ENCODE results near the gene FBLN2.

DNA sequence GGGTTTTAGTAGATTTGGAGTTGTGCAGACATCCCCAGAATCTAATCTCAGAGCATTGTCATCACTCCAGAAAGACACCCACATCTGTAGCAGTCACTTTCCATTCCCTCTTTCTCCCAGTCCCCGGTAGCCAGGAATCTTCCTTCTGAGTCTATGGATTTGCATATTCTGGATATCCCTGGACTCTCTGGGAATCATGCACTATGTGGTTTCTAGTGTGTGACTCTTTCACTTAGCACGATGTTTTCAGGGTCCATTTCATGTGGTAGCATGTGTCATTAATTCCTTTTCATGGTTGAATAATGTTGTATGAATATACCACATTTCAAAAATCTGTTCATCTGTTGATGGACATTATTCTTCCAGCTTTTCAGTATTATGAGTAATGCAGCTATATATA, 29.3 kb downstream of the FBLN2 start:
- TF ChIP-seq, protein P1, sequence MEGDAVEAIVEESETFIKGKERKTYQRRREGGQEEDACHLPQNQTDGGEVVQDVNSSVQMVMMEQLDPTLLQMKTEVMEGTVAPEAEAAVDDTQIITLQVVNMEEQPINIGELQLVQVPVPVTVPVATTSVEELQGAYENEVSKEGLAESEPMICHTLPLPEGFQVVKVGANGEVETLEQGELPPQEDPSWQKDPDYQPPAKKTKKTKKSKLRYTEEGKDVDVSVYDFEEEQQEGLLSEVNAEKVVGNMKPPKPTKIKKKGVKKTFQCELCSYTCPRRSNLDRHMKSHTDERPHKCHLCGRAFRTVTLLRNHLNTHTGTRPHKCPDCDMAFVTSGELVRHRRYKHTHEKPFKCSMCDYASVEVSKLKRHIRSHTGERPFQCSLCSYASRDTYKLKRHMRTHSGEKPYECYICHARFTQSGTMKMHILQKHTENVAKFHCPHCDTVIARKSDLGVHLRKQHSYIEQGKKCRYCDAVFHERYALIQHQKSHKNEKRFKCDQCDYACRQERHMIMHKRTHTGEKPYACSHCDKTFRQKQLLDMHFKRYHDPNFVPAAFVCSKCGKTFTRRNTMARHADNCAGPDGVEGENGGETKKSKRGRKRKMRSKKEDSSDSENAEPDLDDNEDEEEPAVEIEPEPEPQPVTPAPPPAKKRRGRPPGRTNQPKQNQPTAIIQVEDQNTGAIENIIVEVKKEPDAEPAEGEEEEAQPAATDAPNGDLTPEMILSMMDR (IDR thresholded peaks at IDR 0.05; ENCODE audit: insufficient read depth, low read length), result no peak
- TF ChIP-seq POLR2AphosphoS5 (IDR thresholded peaks at IDR 0.05; ENCODE audit: low read depth), result no peak
- TF ChIP-seq, protein P2, sequence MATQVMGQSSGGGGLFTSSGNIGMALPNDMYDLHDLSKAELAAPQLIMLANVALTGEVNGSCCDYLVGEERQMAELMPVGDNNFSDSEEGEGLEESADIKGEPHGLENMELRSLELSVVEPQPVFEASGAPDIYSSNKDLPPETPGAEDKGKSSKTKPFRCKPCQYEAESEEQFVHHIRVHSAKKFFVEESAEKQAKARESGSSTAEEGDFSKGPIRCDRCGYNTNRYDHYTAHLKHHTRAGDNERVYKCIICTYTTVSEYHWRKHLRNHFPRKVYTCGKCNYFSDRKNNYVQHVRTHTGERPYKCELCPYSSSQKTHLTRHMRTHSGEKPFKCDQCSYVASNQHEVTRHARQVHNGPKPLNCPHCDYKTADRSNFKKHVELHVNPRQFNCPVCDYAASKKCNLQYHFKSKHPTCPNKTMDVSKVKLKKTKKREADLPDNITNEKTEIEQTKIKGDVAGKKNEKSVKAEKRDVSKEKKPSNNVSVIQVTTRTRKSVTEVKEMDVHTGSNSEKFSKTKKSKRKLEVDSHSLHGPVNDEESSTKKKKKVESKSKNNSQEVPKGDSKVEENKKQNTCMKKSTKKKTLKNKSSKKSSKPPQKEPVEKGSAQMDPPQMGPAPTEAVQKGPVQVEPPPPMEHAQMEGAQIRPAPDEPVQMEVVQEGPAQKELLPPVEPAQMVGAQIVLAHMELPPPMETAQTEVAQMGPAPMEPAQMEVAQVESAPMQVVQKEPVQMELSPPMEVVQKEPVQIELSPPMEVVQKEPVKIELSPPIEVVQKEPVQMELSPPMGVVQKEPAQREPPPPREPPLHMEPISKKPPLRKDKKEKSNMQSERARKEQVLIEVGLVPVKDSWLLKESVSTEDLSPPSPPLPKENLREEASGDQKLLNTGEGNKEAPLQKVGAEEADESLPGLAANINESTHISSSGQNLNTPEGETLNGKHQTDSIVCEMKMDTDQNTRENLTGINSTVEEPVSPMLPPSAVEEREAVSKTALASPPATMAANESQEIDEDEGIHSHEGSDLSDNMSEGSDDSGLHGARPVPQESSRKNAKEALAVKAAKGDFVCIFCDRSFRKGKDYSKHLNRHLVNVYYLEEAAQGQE (IDR thresholded peaks at IDR 0.05; ENCODE audit: insufficient replicate concordance, low read depth), result no peak

Data from HL-60 (cell line).